Ascending aorta (tissue), 2 donors: Measurements from ENCODE around the gene RPTOR. TPM values are rescaled to one million over a fixed set of nuclear protein-coding genes. Genes with fewer than 3 reads are reported as not detected.

ENCODE experiments used
- DNase-seq, 2 donors: peaks; one replicate each; pipeline ENCODE4 v3.0.0-alpha.2; 2019; ENCODE audit warnings: low spot score in 2 of 2
- H3K27ac ChIP-seq, 2 donors: fragments of 200-600 bp; sonication (generic); one replicate each; pipeline ENCODE4 v1.5.1; 2016 to 2017; ENCODE audit warnings: mild to moderate bottlenecking in 1 of 2
- H3K27me3 ChIP-seq: fragments of 200-600 bp; sonication (generic); one replicate; pipeline ENCODE4 v1.5.1; 2017
- H3K36me3 ChIP-seq, 2 donors: fragments of 200-600 bp; sonication (generic); one replicate each; pipeline ENCODE4 v1.5.1; 2016
- H3K4me1 ChIP-seq, 2 donors: fragments of 200-600 bp; sonication (generic); one replicate each; pipeline ENCODE4 v1.5.1; 2016 to 2017; ENCODE audit warnings: mild to moderate bottlenecking in 1 of 2
- H3K4me3 ChIP-seq, 2 donors: fragments of 200-600 bp; sonication (generic); one replicate each; pipeline ENCODE4 v1.5.1; 2016 to 2017; ENCODE audit warnings: mild to moderate bottlenecking in 1 of 2
- H3K9me3 ChIP-seq, 2 donors: fragments of 200-600 bp; sonication (generic); one replicate each; pipeline ENCODE4 v1.5.1; 2016
- CTCF ChIP-seq, 3 experiments: fragments of 200-600 bp in 2 of 3; fragments of 450-650 bp in 1 of 3; sonication (generic) in 2 of 3; IDR thresholded peaks; one replicate each; pipeline ENCODE4 v1.5.1; 2016 to 2019; ENCODE audit warnings: antibody characterized with exemption in 3 of 3, mild to moderate bottlenecking in 1 of 3, moderate library complexity in 1 of 3
- intact Hi-C: fragments of 100-400 bp; cut with DNase I; formaldehyde crosslinking; loops from one replicate; pipeline ENCODE4 v1.15.1; 2023
- total RNA-seq: library from RNA; depleted of rRNA; stranded (reverse); fragments of >200 nt; gene quantifications from one replicate; pipeline ENCODE4 v1.1.0, GENCODE V29; 2016

Gene RPTOR
- total RNA-seq, 1 donor from 2014 or later: 36.1 TPM

GRCh38 chr17:80545499-80545826 is 825 bp downstream of the RPTOR start:
- no peak for DNase-seq
- H3K9me3 ChIP-seq: no peaks in the 10 kb centered on the region
- H3K27me3 ChIP-seq: no peaks in the 10 kb centered on the region
- H3K27ac ChIP-seq: peak overlapping the region in 1 of 2 donors; percentile 82
- H3K4me3 ChIP-seq: peak overlapping the region; percentile 74 to 91
- intact Hi-C loops: loop anchor here (10.0 kb wide), 1 partner anchor 131 kb away; the partner anchor contains the start of gene ENDOV
- no peak for TF ChIP-seq CTCF (IDR thresholded peaks at IDR 0.05)
- no peaks in the 10 kb centered on the region for H3K36me3 ChIP-seq
- peaks cover 6 to 16% of the 10 kb centered on the region in 2 donors for H3K4me1 ChIP-seq

- DNase-seq: no peak
- Histone ChIP-seq H3K4me3 (peak overlapping the region in 1 of 2 donors; percentile 91), H3K9me3 (no peaks in the 10 kb centered on the region), H3K27ac (no peak overlapping the region), H3K27me3 (no peaks in the 10 kb centered on the region), H3K4me1 (peaks cover 6 to 16% of the 10 kb centered on the region in 2 donors), H3K36me3 (no peaks in the 10 kb centered on the region)
- intact Hi-C loops: loop anchor here (10.0 kb wide), 1 partner anchor 131 kb away; the partner anchor contains the start of gene ENDOV
- no peak for TF ChIP-seq CTCF (IDR thresholded peaks at IDR 0.05)
These were observed 1.6 kb downstream of the RPTOR start for GRCh38 chr17:80546267-80546666.

GRCh38 chr17:80552523-80552922 is 7.9 kb downstream of the RPTOR start:
- Histone ChIP-seq H3K27me3 (no peaks in the 10 kb centered on the region), H3K27ac (no peak overlapping the region), H3K36me3 (no peaks in the 10 kb centered on the region), H3K4me1 (no peaks in the 10 kb centered on the region), H3K9me3 (no peaks in the 10 kb centered on the region), H3K4me3 (no peak overlapping the region)
- no peak for DNase-seq
- no peak for TF ChIP-seq CTCF (IDR thresholded peaks at IDR 0.05)
- intact Hi-C loops: no loop called here

GRCh38 chr17:80555266-80555665 is 10.6 kb downstream of the RPTOR start:
- no peak overlapping the region for H3K27ac ChIP-seq
- no peak for TF ChIP-seq CTCF (IDR thresholded peaks at IDR 0.05)
- intact Hi-C loops: no loop called here
- no peak for DNase-seq
- no peaks in the 10 kb centered on the region for H3K9me3 ChIP-seq
- H3K36me3 ChIP-seq: peaks cover 0 to 2% of the 10 kb centered on the region in 2 donors
- no peaks in the 10 kb centered on the region for H3K4me1 ChIP-seq
- H3K27me3 ChIP-seq: no peaks in the 10 kb centered on the region
- H3K4me3 ChIP-seq: no peak overlapping the region

- peaks cover 0 to 2% of the 10 kb centered on the region in 2 donors for H3K36me3 ChIP-seq
- no peaks in the 10 kb centered on the region for H3K9me3 ChIP-seq
- no peak overlapping the region for H3K4me3 ChIP-seq
- intact Hi-C loops: no loop called here
- no peak for DNase-seq
- no peaks in the 10 kb centered on the region for H3K27me3 ChIP-seq
- no peaks in the 10 kb centered on the region for H3K4me1 ChIP-seq
- no peak overlapping the region for H3K27ac ChIP-seq
- TF ChIP-seq CTCF (IDR thresholded peaks at IDR 0.05): no peak
These were observed 13.4 kb downstream of the RPTOR start for GRCh38 chr17:80558046-80558445.

- intact Hi-C loops: no loop called here
- Histone ChIP-seq H3K9me3 (no peaks in the 10 kb centered on the region), H3K4me1 (no peaks in the 10 kb centered on the region), H3K4me3 (no peak overlapping the region), H3K36me3 (peaks cover 0 to 2% of the 10 kb centered on the region in 2 donors), H3K27ac (no peak overlapping the region), H3K27me3 (no peaks in the 10 kb centered on the region)
- no peak for TF ChIP-seq CTCF (IDR thresholded peaks at IDR 0.05)
- DNase-seq: peak in 1 of 2 donors; percentile 7
These were observed 15.2 kb downstream of the RPTOR start for GRCh38 chr17:80559825-80560251.
